ENCODE data around the gene EFHC1. TPM values are rescaled to one million over a fixed set of nuclear protein-coding genes. Genes with fewer than 3 reads are reported as not detected.

The EFHC1 gene
- total and polyA plus RNA-seq, 7 donors, result 1.8 to 38.5 (median 15.9) TPM

DNA sequence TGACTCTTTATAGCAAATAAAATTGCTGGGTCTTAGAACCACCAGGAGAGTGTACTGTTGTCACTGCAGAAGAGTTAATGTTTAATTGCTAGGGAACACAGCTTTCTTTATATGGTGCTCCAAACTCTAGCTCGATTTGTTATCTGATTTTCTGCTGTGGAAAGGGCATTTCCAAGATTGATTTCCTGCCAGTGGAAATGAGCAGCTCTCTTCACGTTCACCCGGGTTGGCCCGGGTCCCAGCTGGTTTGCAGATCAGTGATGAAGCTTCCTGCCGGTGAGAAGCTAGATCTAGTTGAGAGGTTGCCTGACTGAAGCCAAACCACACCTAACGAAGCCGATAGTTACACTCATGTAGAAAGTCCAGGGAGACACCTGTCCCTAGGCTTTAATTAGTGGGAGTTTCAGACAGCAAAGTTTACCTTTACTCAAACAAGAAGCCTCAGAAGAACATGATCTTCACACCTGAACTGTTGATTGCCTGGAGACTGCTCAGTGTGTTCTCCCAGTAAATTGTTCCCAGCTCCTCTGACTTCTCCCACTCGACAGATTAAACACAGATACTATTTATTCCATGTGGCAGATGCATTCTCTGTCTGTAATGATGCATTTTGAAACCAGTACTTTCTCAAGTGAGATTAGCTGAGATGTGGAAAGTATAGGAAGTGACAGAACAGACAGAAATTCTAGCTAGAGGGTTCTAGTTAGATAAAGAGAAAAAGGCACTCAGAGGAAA lies 30.3 kb upstream of the EFHC1 start:
- DNase-seq, result no peak
- Histone ChIP-seq H3K27me3 (no peaks in the 10 kb centered on the region), H3K4me3 (no peak overlapping the region), H3K36me3 (no peaks in the 10 kb centered on the region), H3K9me3 (no peaks in the 10 kb centered on the region), H3K4me1 (peaks cover 0 to 29% (median 23%) of the 10 kb centered on the region in 4 donors), H3K27ac (peak overlapping the region; percentile 38 to 69 (median 60))
- TF ChIP-seq, protein P1, sequence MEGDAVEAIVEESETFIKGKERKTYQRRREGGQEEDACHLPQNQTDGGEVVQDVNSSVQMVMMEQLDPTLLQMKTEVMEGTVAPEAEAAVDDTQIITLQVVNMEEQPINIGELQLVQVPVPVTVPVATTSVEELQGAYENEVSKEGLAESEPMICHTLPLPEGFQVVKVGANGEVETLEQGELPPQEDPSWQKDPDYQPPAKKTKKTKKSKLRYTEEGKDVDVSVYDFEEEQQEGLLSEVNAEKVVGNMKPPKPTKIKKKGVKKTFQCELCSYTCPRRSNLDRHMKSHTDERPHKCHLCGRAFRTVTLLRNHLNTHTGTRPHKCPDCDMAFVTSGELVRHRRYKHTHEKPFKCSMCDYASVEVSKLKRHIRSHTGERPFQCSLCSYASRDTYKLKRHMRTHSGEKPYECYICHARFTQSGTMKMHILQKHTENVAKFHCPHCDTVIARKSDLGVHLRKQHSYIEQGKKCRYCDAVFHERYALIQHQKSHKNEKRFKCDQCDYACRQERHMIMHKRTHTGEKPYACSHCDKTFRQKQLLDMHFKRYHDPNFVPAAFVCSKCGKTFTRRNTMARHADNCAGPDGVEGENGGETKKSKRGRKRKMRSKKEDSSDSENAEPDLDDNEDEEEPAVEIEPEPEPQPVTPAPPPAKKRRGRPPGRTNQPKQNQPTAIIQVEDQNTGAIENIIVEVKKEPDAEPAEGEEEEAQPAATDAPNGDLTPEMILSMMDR (IDR thresholded peaks at IDR 0.05), result peak in 1 of 4 experiments; percentile 6
- no peak for TF ChIP-seq EP300 (IDR thresholded peaks at IDR 0.05)
- no peak for TF ChIP-seq POLR2A (IDR thresholded peaks at IDR 0.05)
- intact Hi-C loops (cut with DNase I), result no loop called here
- WGBS, 2 donors, result 2 to 11% methylated on average over 8 of the region's 8 CpGs

DNA sequence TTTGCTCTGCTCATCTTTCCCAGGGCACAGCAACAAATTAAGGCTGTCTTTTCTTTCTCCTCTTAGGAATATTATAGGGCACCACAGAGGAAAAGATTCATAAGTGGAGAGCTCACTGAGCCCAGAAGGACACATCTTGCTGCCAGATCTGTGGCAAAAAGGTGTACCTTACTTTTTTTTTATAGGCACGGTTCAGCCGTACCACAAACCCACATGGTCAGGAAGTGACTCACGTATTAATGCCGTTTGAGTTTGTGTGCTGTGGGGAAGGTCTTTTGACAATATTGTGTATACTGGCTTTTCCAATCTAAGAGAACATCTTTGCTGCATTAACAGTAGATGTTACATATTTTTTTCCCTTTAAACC lies 29.8 kb upstream of the EFHC1 start:
- TF ChIP-seq POLR2AphosphoS5 (IDR thresholded peaks at IDR 0.05) (no peak), EP300 (IDR thresholded peaks at IDR 0.05) (no peak), POLR2A (IDR thresholded peaks at IDR 0.05) (no peak)
- TF ChIP-seq, protein P1 (IDR thresholded peaks at IDR 0.05), result no peak
- no peak overlapping the region for H3K4me3 ChIP-seq
- intact Hi-C loops (cut with DNase I), result no loop called here
- no peak for DNase-seq
- 4 to 21% methylated on average over 4 of the region's 4 CpGs for WGBS, 2 donors
- peak overlapping the region; percentile 38 to 69 (median 60) for H3K27ac ChIP-seq
- no peaks in the 10 kb centered on the region for H3K36me3 ChIP-seq
- no peaks in the 10 kb centered on the region for H3K27me3 ChIP-seq
- H3K4me1 ChIP-seq, result peaks cover 0 to 29% (median 23%) of the 10 kb centered on the region in 4 donors
- no peaks in the 10 kb centered on the region for H3K9me3 ChIP-seq

DNA sequence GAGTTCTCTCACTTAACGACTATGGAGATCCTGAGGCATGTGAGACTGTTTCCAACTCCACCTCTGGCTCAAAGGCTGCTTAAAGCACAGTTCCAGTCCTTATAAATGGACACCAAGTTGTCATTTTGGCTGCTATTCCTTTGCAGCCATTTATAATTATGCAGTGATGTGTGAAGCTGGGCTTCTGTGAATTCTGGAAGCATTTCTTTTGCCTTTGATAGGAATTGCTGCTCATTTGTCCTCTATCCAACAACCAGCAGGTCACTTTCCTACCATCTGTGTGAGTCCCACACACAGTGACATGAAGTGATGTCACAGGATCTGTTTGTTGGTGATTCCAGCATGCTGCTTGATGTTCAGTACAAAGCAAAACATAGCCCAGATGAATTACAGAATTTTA lies 28.5 kb upstream of the EFHC1 start:
- WGBS, 2 donors, result 69 to 87% methylated on average over 1 of the region's 1 CpG
- H3K27ac ChIP-seq, result no peak overlapping the region
- no peaks in the 10 kb centered on the region for H3K27me3 ChIP-seq
- no peaks in the 10 kb centered on the region for H3K36me3 ChIP-seq
- DNase-seq, result no peak
- H3K4me1 ChIP-seq, result peaks cover 0 to 29% (median 23%) of the 10 kb centered on the region in 4 donors
- intact Hi-C loops (cut with DNase I), result no loop called here
- H3K4me3 ChIP-seq, result no peak overlapping the region
- TF ChIP-seq, protein P1 (IDR thresholded peaks at IDR 0.05), result no peak
- TF ChIP-seq POLR2AphosphoS5 (IDR thresholded peaks at IDR 0.05) (no peak), EP300 (IDR thresholded peaks at IDR 0.05) (no peak), POLR2A (IDR thresholded peaks at IDR 0.05) (no peak)
- H3K9me3 ChIP-seq, result no peaks in the 10 kb centered on the region

DNA sequence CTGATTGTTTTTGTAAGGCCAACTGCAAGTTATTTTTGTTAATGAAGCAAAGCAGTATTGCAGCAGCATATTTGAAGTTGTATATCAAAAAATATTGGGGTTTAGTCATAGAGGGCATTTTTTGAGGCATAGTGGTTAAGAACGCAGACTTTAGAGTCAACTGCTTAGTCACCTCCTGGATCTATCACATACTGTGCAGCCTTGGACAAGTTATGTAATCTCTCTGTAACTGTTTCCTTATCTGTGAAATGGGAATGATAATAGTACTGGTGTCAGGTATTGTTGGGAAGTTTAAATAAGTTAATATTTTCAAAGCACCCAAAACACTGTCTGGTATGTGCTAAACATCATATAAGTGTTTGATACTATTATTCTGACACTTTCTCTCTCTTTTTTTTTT lies 27.2 kb upstream of the EFHC1 start:
- Histone ChIP-seq H3K36me3 (no peaks in the 10 kb centered on the region), H3K9me3 (no peaks in the 10 kb centered on the region), H3K4me1 (peaks cover 0 to 29% (median 23%) of the 10 kb centered on the region in 4 donors), H3K27me3 (no peaks in the 10 kb centered on the region), H3K27ac (no peak overlapping the region), H3K4me3 (no peak overlapping the region)
- intact Hi-C loops (cut with DNase I), result no loop called here
- WGBS, 2 donors, result 57 to 80% methylated on average over 1 of the region's 1 CpG
- no peak for DNase-seq
- TF ChIP-seq, protein P1 (IDR thresholded peaks at IDR 0.05), result no peak
- no peak for TF ChIP-seq POLR2AphosphoS5 (IDR thresholded peaks at IDR 0.05)
- TF ChIP-seq EP300 (IDR thresholded peaks at IDR 0.05), result no peak
- no peak for TF ChIP-seq POLR2A (IDR thresholded peaks at IDR 0.05)

DNA sequence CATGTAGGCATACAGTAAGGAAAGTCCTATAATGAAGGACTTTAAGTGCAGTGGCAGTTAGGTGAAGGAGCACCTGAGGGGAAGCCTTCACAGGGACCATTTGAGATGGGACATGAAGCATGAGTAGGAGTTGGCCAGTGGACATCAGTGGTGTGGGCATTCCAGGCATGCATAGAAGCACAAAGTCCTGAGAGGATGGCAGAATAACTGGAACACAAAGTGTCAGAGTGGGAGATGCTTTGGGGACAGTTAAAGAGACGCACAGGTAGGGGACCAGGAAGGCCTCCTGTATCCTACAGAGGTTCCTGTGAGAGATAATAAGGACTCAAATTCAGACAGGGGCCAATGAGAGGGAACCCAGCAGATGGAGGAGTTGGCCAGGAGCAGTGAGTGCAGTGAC lies 26.4 kb upstream of the EFHC1 start:
- 96 to 97% methylated on average over 1 of the region's 1 CpG for WGBS, 2 donors
- DNase-seq, result no peak
- intact Hi-C loops (cut with DNase I), result no loop called here
- no peaks in the 10 kb centered on the region for H3K9me3 ChIP-seq
- H3K27ac ChIP-seq, result no peak overlapping the region
- H3K4me1 ChIP-seq, result peaks cover 0 to 22% (median 17%) of the 10 kb centered on the region in 4 donors
- no peak overlapping the region for H3K4me3 ChIP-seq
- no peaks in the 10 kb centered on the region for H3K27me3 ChIP-seq
- TF ChIP-seq POLR2A (IDR thresholded peaks at IDR 0.05), result no peak
- TF ChIP-seq POLR2AphosphoS5 (IDR thresholded peaks at IDR 0.05), result no peak
- no peaks in the 10 kb centered on the region for H3K36me3 ChIP-seq
